ENCODE results near the gene IDI2. TPM values are rescaled to one million over a fixed set of nuclear protein-coding genes. Genes with fewer than 3 reads are reported as not detected.
A peak's percentile ranks its signal among the peaks of the same experiment; 100 is the strongest.

Gene IDI2
- total RNA-seq, 4 donors from 2014 or later = not detected

DNA sequence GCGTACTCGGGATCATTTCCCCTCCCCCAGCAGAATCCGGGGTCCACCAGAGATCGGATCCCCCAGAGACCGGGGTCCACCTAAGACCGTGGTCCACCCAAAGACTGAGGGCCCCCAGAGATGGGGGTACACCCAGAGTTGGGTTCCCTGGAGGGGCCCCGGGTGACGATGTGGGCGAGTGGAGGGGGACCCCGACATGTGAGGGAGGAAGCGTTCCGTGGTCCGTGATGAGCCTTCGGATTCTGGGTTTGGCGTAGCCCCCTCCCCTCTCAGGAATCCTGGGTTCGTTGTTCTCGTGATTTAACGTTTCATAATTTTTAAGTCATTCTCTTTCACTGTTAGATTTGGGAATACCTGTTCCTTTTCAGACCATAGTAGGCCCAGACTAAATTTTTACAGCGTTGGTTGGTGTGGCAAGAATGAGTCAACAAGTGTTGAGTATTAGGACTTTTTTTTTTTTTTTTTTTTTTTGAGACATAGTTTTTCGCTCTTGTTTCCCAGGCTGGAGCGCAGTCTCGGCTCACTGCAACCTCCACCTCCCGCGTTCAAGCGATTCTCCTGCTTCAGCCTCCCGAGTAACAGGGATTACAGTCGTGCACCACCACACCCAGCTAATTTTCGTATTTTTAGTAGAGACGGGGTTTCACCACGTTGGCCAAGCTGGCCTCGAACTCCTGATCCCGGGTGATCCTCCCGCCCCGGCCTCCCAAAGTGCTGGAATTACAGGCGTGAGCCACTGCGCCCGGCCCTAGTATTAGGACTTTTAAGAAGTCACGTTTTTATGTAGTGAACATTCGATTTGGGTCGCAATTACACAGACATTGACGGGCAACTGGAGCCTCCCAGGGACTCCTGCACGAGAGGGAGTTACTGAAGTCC is 36.8 kb downstream of the IDI2 start:
- Histone ChIP-seq H3K9me3 (no peaks in the 10 kb centered on the region), H3K4me1 (peaks cover 0 to 25% (median 8%) of the 10 kb centered on the region in 4 donors), H3K36me3 (peaks cover 0 to 12% (median 0%) of the 10 kb centered on the region in 3 donors), H3K27ac (peak overlapping the region; percentile 81 to 88 (median 86)), H3K27me3 (no peaks in the 10 kb centered on the region), H3K4me3 (peak overlapping the region; percentile 78 to 95 (median 82))
- DNase-seq = peak in 1 of 3 donors; percentile 42
- TF ChIP-seq, protein P1, sequence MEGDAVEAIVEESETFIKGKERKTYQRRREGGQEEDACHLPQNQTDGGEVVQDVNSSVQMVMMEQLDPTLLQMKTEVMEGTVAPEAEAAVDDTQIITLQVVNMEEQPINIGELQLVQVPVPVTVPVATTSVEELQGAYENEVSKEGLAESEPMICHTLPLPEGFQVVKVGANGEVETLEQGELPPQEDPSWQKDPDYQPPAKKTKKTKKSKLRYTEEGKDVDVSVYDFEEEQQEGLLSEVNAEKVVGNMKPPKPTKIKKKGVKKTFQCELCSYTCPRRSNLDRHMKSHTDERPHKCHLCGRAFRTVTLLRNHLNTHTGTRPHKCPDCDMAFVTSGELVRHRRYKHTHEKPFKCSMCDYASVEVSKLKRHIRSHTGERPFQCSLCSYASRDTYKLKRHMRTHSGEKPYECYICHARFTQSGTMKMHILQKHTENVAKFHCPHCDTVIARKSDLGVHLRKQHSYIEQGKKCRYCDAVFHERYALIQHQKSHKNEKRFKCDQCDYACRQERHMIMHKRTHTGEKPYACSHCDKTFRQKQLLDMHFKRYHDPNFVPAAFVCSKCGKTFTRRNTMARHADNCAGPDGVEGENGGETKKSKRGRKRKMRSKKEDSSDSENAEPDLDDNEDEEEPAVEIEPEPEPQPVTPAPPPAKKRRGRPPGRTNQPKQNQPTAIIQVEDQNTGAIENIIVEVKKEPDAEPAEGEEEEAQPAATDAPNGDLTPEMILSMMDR (IDR thresholded peaks at IDR 0.05) = no peak
- TF ChIP-seq POLR2A (IDR thresholded peaks at IDR 0.05) = no peak

DNA sequence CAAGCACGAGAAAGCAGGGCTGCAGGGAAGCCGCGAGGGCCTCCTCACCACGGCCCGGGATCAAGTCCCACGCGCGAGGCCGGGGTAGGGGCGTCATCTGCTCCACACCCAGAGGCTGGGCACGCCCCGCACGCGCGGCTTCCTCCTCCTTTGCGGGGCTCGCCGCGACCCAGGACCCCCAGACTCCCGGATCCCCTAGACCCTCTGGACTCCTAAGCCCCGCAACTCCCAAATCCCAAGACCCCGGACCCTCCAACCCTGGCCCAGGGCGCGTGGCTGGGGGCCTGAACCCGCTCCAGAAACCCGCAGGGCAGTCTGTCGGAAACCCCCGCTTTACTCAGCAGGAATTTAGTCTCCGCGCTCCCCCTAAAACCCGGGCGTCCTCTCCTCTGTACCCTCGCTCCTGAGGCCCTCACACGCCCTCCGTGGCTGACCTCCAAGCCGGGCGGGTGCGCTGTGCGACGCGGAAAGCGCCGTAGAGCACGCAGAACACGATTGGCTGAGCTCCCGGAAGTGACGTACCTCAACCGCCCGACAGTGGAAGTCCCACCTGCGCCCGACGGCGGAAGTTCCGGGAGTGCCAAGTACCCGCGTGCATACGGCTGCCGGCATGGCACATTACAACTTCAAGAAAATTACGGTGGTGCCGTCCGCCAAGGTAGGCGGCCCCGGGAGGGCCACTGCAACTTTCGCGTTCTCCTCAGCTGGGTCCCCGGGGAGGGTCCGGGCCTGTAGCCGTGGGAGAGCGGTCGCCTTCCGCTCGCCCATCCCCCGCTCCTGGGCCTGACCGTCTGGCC is 37.6 kb downstream of the IDI2 start, which contains the start of gene GTPBP4:
GTPBP4 (plus strand) TSS at position 565 of the 797 bp plus-strand sequence; CDS start at position 611, 46 bp downstream.
- peaks cover 0 to 4% (median 0%) of the 10 kb centered on the region in 3 donors for H3K36me3 ChIP-seq
- peak; percentile 97 to 99 (median 98) for DNase-seq
- TF ChIP-seq, protein P1 (IDR thresholded peaks at IDR 0.05) = peak in 4 of 6 experiments; percentile 13 to 18 (median 18)
- peak; percentile 73 to 83 for TF ChIP-seq POLR2A (IDR thresholded peaks at IDR 0.05)
- no peaks in the 10 kb centered on the region for H3K9me3 ChIP-seq
- H3K27ac ChIP-seq = peak within 1 kb of the TSS; percentile 81 to 88 (median 86)
- H3K4me1 ChIP-seq = peaks cover 0 to 25% (median 8%) of the 10 kb centered on the region in 4 donors
- no peaks in the 10 kb centered on the region for H3K27me3 ChIP-seq
- peak within 1 kb of the TSS; percentile 78 to 95 (median 82) for H3K4me3 ChIP-seq

DNA sequence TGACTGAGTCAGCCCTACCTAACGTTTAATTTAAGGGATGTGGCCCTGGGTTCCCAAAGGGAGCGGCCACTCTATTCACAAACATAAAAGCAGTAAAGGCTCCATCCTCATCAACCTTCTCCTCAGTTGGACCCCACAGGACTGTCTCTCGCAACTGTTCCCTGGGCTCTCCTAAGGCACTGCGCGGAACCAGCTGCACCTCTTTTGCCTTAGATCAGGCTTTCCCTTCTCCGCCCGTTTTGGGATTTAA is 38.1 kb downstream of the IDI2 start:
- TF ChIP-seq, protein P1 (IDR thresholded peaks at IDR 0.05) = no peak
- no peak for TF ChIP-seq POLR2A (IDR thresholded peaks at IDR 0.05)
- Histone ChIP-seq H3K27me3 (no peaks in the 10 kb centered on the region), H3K4me3 (peak overlapping the region; percentile 78 to 95 (median 82)), H3K27ac (peak overlapping the region; percentile 81 to 88 (median 86)), H3K9me3 (no peaks in the 10 kb centered on the region), H3K4me1 (peaks cover 0 to 25% (median 8%) of the 10 kb centered on the region in 4 donors), H3K36me3 (no peaks in the 10 kb centered on the region)
- no peak for DNase-seq

DNA sequence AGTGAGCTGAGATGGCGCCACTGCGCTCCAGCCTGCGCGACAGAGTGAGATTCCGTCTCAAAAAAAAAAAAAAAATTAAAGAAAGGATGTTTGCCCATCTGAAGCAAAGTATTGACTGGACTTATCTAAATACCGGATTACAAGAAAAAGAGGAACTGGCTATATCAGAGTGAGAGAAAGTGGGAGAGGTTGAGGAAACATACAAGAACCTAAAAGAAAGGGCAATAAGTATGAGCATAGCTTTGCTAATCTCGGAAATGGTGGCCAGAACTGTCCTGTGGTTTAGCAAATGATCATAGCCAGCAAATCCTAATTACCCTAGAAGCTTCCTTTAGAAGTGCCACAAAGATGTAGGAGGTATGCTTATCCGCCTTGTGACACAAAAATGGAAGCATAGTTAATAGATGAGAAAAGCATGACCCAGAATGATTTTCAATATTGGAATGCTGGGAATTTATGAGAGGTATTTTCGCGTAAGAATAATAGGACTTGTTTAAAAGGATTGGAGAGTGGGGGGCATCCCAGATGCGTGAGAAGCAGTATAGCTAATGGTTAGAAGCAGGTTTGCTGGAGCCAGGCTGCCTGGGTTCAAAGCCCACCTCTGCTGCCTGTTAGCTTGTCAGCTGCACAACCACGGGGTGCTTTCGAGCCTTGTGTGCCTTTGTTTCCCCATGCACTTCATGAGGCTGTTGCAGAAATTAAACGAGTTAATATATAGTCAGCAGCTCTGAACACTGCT is 38.6 kb downstream of the IDI2 start:
- Histone ChIP-seq H3K9me3 (no peaks in the 10 kb centered on the region), H3K27ac (peak overlapping the region; percentile 81 to 88 (median 86)), H3K27me3 (no peaks in the 10 kb centered on the region), H3K4me3 (peak overlapping the region; percentile 78 to 95 (median 82)), H3K4me1 (peaks cover 0 to 25% (median 8%) of the 10 kb centered on the region in 4 donors), H3K36me3 (no peaks in the 10 kb centered on the region)
- TF ChIP-seq, protein P1 (IDR thresholded peaks at IDR 0.05) = no peak
- no peak for TF ChIP-seq POLR2A (IDR thresholded peaks at IDR 0.05)
- peak in 1 of 3 donors; percentile 43 for DNase-seq

All from Peyer's patch (tissue), 4 donors.